ENCODE data around the gene DCAF16.

DNA sequence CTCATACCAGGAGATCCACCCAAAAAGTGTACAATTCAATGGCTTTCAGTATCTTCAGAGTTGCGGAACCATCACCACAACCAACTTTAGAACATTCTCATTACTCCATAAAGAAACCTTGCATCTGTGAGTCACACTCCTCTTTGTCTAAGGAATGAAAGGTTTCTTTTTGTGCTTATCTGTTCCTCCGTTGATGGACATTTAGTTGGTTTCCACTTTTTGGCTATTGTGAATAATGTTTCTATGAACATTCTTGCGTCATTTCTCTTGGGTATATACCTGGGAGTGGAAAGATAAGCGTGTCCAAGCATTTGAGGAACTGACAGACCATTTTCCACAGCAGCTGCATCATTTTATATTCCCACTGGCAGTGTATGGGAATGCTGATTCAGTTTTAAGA is 39.7 kb downstream of the DCAF16 start:
- no peak for TF ChIP-seq TAF1 (IDR thresholded peaks at IDR 0.05; ENCODE audit: borderline replicate concordance, low read depth, low read length)
- TF ChIP-seq POLR2A (IDR thresholded peaks at IDR 0.05; ENCODE audit: low read depth, low read length): no peak
- no peak for TF ChIP-seq POLR2AphosphoS5 (IDR thresholded peaks at IDR 0.05; ENCODE audit: low read depth, low read length)

All from GM12892 (cell line).